Endothelial cell of umbilical vein (primary cell): ENCODE results near the gene ENG. TPM values are rescaled to one million over a fixed set of nuclear protein-coding genes. Genes with fewer than 3 reads are reported as not detected.

ENCODE experiments used
- BruUV-seq: library from RNA; stranded (reverse); fragments of 400-500 nt; replicated peaks from 2 replicates; lab custom pipeline; 2021; lab: Mats Ljungman, UMichigan
- CTCF ChIA-PET: fragments of 300-600, 350-600 bp; sonication (Branson Sonifier 250); formaldehyde crosslinking; loops from one replicate; lab custom pipeline; 2021; ENCODE audit warnings: antibody characterized with exemption, inconsistent platforms; lab: Charles Lee
- POLR2A ChIA-PET: fragments of 300-600, 350-600 bp; sonication (Branson Sonifier 250); formaldehyde crosslinking; loops from one replicate; lab custom pipeline; 2021; ENCODE audit warnings: antibody characterized with exemption, inconsistent platforms; lab: Charles Lee
- DNase-seq: peaks from one replicate; pipeline ENCODE4 v3.0.0-alpha.2; 2011; ENCODE audit warnings: low read depth, low spot score
- FAIRE-seq: peaks from 2 replicates; lab custom pipeline; 2011; peaks lifted over from hg19 to GRCh38; lab: Jason Lieb, UNC
- H2AFZ ChIP-seq: 2 replicates; pipeline ENCODE4 v1.6.0; 2012; ENCODE audit warnings: low read depth, low read length, control low read depth, inconsistent platforms
- H3K27ac ChIP-seq: 2 replicates; pipeline ENCODE4 v1.5.1; 2011; ENCODE audit warnings: low read depth, mild to moderate bottlenecking, control low read depth, low read length, moderate library complexity; ENCODE audit not compliant: insufficient read depth
- H3K27me3 ChIP-seq, 2 experiments: 2 replicates each; pipeline versions ENCODE4 v1.6.0 to v1.6.1; 2011; ENCODE audit warnings: low read length in 2 of 2, mixed read lengths in 1 of 2; ENCODE audit not compliant: control insufficient read depth in 2 of 2, insufficient read depth in 2 of 2
- H3K36me3 ChIP-seq, 2 experiments: 2 replicates in 1 of 2; 3 replicates in 1 of 2; pipeline ENCODE4 v1.5.1; 2011; ENCODE audit warnings: low read length in 2 of 2, mild to moderate bottlenecking in 1 of 2, moderate library complexity in 1 of 2; ENCODE audit not compliant: control insufficient read depth in 2 of 2, insufficient read depth in 2 of 2; ENCODE audit errors: extremely low read depth in 1 of 2
- H3K4me1 ChIP-seq: 3 replicates; pipeline ENCODE4 v1.5.1; 2011; ENCODE audit warnings: mild to moderate bottlenecking, low read length; ENCODE audit not compliant: control insufficient read depth, insufficient read depth; ENCODE audit errors: extremely low read depth
- H3K4me2 ChIP-seq: 2 replicates; pipeline ENCODE4 v1.6.1; 2011; ENCODE audit warnings: low read length, control low read depth, mixed read lengths; ENCODE audit not compliant: insufficient read depth
- H3K4me3 ChIP-seq, 3 experiments: fragments of 200-600 bp in 1 of 3; sonication (generic), shearing (Covaris generic) in 1 of 3; replicated peaks in 1 of 3; 2 replicates each; pipeline ENCODE4 v1.5.1; 2011 to 2016; ENCODE audit warnings: control low read depth in 3 of 3, low read length in 3 of 3, mild to moderate bottlenecking in 2 of 3, inconsistent platforms in 1 of 3, low read depth in 1 of 3, moderate library complexity in 1 of 3; ENCODE audit not compliant: insufficient read depth in 1 of 3
- H3K79me2 ChIP-seq: 2 replicates; pipeline ENCODE4 v1.6.0; 2012; ENCODE audit warnings: low read length, inconsistent platforms; ENCODE audit not compliant: control insufficient read depth, insufficient read depth
- H3K9ac ChIP-seq: replicated peaks from 2 replicates; pipeline ENCODE3; 2011; ENCODE audit warnings: low read length, control low read depth; ENCODE audit not compliant: insufficient read depth; ENCODE audit errors: extremely low read depth
- H3K9me1 ChIP-seq: replicated peaks from 3 replicates; pipeline ENCODE4 v1.6.0; 2011; ENCODE audit warnings: mild to moderate bottlenecking, low read length; ENCODE audit not compliant: control insufficient read depth, insufficient read depth; ENCODE audit errors: extremely low read depth
- H3K9me3 ChIP-seq: replicated peaks from 2 replicates; pipeline ENCODE4 v1.5.1; 2012; ENCODE audit warnings: low read length, inconsistent platforms; ENCODE audit not compliant: control insufficient read depth, insufficient read depth
- H4K20me1 ChIP-seq: replicated peaks from 2 replicates; pipeline ENCODE3; 2011; ENCODE audit warnings: mild to moderate bottlenecking, low read length; ENCODE audit not compliant: control insufficient read depth, insufficient read depth; ENCODE audit errors: extremely low read depth
- EZH2 ChIP-seq: IDR thresholded peaks from 2 replicates; pipeline ENCODE4 v1.6.1; 2012; ENCODE audit warnings: borderline replicate concordance, low read depth, mild to moderate bottlenecking, moderate library complexity, low read length, inconsistent platforms; ENCODE audit not compliant: severe bottlenecking
- FOS ChIP-seq: IDR thresholded peaks from 2 replicates; pipeline ENCODE4 v1.6.1; 2011; ENCODE audit warnings: mild to moderate bottlenecking, low read length, moderate library complexity, borderline replicate concordance; ENCODE audit not compliant: insufficient read depth
- GATA2 ChIP-seq: IDR thresholded peaks from 2 replicates; pipeline ENCODE4 v1.7.0; 2011; ENCODE audit warnings: low read depth, mild to moderate bottlenecking, moderate library complexity, mixed read lengths, low read length; ENCODE audit not compliant: insufficient read length, insufficient read depth
- JUN ChIP-seq: IDR thresholded peaks from 2 replicates; pipeline ENCODE4 v1.6.1; 2011; ENCODE audit warnings: borderline replicate concordance, low read depth; ENCODE audit not compliant: insufficient read length, insufficient read depth
- MYC ChIP-seq: IDR thresholded peaks from one replicate; pipeline ENCODE4 v1.6.1; 2011; ENCODE audit warnings: mild to moderate bottlenecking, low read depth, low read length
- POLR2A ChIP-seq: IDR thresholded peaks from 2 replicates; pipeline ENCODE4 v1.6.1; 2012; ENCODE audit warnings: low read depth, mild to moderate bottlenecking, control low read depth, low read length
- POLR2AphosphoS5 ChIP-seq: IDR thresholded peaks from 2 replicates; pipeline ENCODE4 v1.6.1; 2012; ENCODE audit warnings: low read depth, mild to moderate bottlenecking, control low read depth, low read length, moderate library complexity; ENCODE audit not compliant: insufficient read depth
- dilution Hi-C: fragments of 300-500 bp; cut with MboI; formaldehyde crosslinking; loops from one replicate; pipeline ENCODE4 v1.15.0; 2019; ENCODE audit warnings: low sequenced_read_pairs; ENCODE audit not compliant: extremely low pct_ligation_motif_present
- intact Hi-C: fragments of 100-400 bp; cut with micrococcal nuclease; formaldehyde crosslinking; loops from one replicate; pipeline ENCODE4 v1.10.0; 2022
- polyA plus RNA-seq, 4 experiments: library from polyadenylated mRNA; depleted of rRNA in 3 of 4; stranded (reverse) in 3 of 4; unstranded in 1 of 4; fragments of >200 nt; gene quantifications; 2 replicates each; pipeline versions ENCODE4 v1.2.1 to v1.2.3, GENCODE V29; 2011 to 2012; ENCODE audit warnings: missing spikeins in 1 of 4
- total RNA-seq: library from RNA; stranded (reverse); gene quantifications from 2 replicates; pipeline ENCODE4 v1.2.3, GENCODE V29; 2021
- TF ChIP-seq, protein P1 (sequence below): IDR thresholded peaks from 2 replicates; pipeline ENCODE4 v1.6.1; 2011; ENCODE audit not compliant: insufficient read depth, insufficient read length
- TF ChIP-seq, protein P2 (sequence below), 2 donors: IDR thresholded peaks; 1 replicate in 1 of 2; 2 replicates in 1 of 2; pipeline ENCODE4 v1.5.1; 2011; ENCODE audit warnings: low read length in 2 of 2, mild to moderate bottlenecking in 2 of 2, moderate library complexity in 2 of 2, control low read depth in 1 of 2, inconsistent platforms in 1 of 2, low read depth in 1 of 2; ENCODE audit not compliant: insufficient read depth in 1 of 2; ENCODE audit errors: extremely low read depth in 1 of 2

The ENG gene
- total and polyA plus RNA-seq, 2 donors (not counting 3 experiments of a cell fraction or from before 2014, with no cell fraction given): 338 to 728 TPM

DNA sequence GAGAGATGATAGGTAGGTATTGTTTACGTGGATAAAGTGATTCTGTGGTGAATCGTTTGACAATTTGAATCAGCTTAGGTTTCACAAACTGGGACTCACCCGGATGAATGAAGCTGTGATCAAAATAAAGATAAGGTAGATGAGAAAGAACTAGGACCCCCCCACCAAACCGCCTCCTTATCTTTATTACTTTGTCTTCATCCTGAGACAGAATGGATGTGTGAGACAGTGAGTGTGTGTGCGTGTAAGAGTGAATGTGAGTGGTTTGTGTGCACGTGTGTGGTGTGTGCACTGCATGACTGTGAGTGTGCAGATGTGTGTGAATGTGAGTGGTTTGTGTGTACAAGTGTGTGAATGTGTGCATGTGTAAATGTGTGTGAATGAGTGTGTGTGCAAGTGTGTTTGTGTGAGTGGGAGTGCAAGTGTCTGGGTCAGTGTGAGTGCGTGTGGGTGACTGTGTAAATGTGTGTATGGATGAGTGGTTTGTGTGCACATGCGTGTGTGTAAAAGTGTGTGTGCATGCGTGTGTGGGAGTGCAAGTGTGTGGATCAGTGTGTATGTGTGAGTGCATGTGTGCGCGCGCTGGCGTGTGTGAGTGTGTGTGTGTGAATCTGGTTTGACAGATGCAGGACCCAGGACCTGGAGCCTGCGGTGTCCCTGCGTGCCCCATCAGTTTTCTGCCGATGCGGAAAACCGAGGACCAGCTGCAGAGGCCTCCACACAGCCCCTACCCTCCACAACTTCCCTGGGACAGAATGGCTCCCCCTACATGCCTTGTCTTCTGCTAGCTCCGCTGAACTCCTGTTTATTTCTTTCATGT, 11.4 kb upstream of the ENG start:
- intact Hi-C loops: loop anchor here (5.0 kb wide), 1 partner anchor 274 kb away; no protein-coding TSS in a partner anchor
- no peak overlapping the region for H3K27ac ChIP-seq
- H3K79me2 ChIP-seq: no peaks in the 10 kb centered on the region
- H3K36me3 ChIP-seq: peaks cover 0 to 5% of the 10 kb centered on the region in 2 experiments
- DNase-seq (no peak), FAIRE-seq (no peak)
- H2AFZ ChIP-seq: no peak overlapping the region
- no peak overlapping the region for H3K4me3 ChIP-seq
- H3K4me2 ChIP-seq: no peak overlapping the region
- H3K9me1 ChIP-seq: no peaks in the 10 kb centered on the region
- H3K9me3 ChIP-seq: no peaks in the 10 kb centered on the region
- dilution Hi-C loops: no loop called here
- ChIA-PET POLR2A (no interaction called here), CTCF (interaction anchor here (1.2 to 3.5 kb wide), 2 partner anchors 11 to 30 kb away, joined by 4 to 12 read pairs; partner anchors contain the start of gene ENG)
- BruUV-seq: no TSS peak
- H4K20me1 ChIP-seq: no peaks in the 10 kb centered on the region
- H3K27me3 ChIP-seq: no peaks in the 10 kb centered on the region
- TF ChIP-seq GATA2: peak; percentile 72
- TF ChIP-seq FOS: no peak
- H3K4me1 ChIP-seq: peaks cover 34% of the 10 kb centered on the region
- no peak overlapping the region for H3K9ac ChIP-seq

DNA sequence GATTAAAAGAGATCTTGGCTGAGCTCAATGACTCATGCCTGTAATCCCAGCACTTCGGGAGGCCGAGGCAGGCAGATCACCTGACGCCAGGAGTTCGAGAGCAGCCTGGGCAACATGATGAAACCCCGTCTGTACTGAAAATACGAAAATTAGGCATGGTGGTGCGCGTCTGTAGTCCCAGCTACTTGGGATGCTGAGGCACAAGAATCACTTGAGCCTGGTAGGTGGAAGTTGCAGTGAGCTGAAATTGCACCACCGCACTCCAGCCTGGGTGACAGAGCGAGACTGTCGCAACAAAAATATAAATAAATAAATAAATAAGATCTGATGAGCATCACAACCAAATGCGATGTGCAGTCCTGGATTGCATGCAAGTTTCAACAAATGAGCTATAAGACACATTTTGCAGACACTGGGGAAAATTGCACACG, 8.7 kb upstream of the ENG start:
- H3K4me3 ChIP-seq: no peak overlapping the region
- H3K4me1 ChIP-seq: peaks cover 36% of the 10 kb centered on the region
- H3K27me3 ChIP-seq: no peaks in the 10 kb centered on the region
- ChIA-PET POLR2A (interaction anchor here (1.4 kb wide), 1 partner anchor 11 kb away, joined by 3 read pairs; no protein-coding TSS in a partner anchor), CTCF (interaction anchor here (0.5 to 3.5 kb wide), 8 partner anchors 9 to 66 kb away, joined by 3 to 12 read pairs (median 3); partner anchors contain the start of gene ENG)
- no peaks in the 10 kb centered on the region for H3K9me3 ChIP-seq
- no peaks in the 10 kb centered on the region for H3K36me3 ChIP-seq
- intact Hi-C loops: no loop called here
- H3K4me2 ChIP-seq: no peak overlapping the region
- BruUV-seq: no TSS peak
- H3K79me2 ChIP-seq: no peaks in the 10 kb centered on the region
- TF ChIP-seq JUN (no peak), POLR2A (no peak), FOS (no peak), EZH2 (no peak), POLR2AphosphoS5 (no peak), MYC (no peak), GATA2 (no peak)
- TF ChIP-seq, protein P1, sequence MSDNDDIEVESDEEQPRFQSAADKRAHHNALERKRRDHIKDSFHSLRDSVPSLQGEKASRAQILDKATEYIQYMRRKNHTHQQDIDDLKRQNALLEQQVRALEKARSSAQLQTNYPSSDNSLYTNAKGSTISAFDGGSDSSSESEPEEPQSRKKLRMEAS: no peak
- TF ChIP-seq, protein P2, sequence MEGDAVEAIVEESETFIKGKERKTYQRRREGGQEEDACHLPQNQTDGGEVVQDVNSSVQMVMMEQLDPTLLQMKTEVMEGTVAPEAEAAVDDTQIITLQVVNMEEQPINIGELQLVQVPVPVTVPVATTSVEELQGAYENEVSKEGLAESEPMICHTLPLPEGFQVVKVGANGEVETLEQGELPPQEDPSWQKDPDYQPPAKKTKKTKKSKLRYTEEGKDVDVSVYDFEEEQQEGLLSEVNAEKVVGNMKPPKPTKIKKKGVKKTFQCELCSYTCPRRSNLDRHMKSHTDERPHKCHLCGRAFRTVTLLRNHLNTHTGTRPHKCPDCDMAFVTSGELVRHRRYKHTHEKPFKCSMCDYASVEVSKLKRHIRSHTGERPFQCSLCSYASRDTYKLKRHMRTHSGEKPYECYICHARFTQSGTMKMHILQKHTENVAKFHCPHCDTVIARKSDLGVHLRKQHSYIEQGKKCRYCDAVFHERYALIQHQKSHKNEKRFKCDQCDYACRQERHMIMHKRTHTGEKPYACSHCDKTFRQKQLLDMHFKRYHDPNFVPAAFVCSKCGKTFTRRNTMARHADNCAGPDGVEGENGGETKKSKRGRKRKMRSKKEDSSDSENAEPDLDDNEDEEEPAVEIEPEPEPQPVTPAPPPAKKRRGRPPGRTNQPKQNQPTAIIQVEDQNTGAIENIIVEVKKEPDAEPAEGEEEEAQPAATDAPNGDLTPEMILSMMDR (IDR thresholded peaks at IDR 0.05; ENCODE audit: extremely low read depth in 1 of 2, insufficient read depth in 1 of 2, low read depth in 1 of 2, low read length in 2 of 2): no peak
- DNase-seq (no peak), FAIRE-seq (no peak)
- no peaks in the 10 kb centered on the region for H4K20me1 ChIP-seq
- H3K9me1 ChIP-seq: no peaks in the 10 kb centered on the region
- H3K27ac ChIP-seq: no peak overlapping the region
- dilution Hi-C loops: no loop called here
- H2AFZ ChIP-seq: no peak overlapping the region
- H3K9ac ChIP-seq: no peak overlapping the region
